Germinal center (tissue), 1 donor: ENCODE measurements around the gene ACAA1.
"Not testable (repeated sequence)": the region's sequence is repeated elsewhere in the genome, so short reads cannot be mapped to it uniquely, and the experiment has no call there.

Source experiments
- DNase-seq: peaks from one replicate; pipeline ENCODE4 v3.0.0; 2012; ENCODE audit warnings: mixed read lengths, low spot score

The ACAA1 gene

DNA sequence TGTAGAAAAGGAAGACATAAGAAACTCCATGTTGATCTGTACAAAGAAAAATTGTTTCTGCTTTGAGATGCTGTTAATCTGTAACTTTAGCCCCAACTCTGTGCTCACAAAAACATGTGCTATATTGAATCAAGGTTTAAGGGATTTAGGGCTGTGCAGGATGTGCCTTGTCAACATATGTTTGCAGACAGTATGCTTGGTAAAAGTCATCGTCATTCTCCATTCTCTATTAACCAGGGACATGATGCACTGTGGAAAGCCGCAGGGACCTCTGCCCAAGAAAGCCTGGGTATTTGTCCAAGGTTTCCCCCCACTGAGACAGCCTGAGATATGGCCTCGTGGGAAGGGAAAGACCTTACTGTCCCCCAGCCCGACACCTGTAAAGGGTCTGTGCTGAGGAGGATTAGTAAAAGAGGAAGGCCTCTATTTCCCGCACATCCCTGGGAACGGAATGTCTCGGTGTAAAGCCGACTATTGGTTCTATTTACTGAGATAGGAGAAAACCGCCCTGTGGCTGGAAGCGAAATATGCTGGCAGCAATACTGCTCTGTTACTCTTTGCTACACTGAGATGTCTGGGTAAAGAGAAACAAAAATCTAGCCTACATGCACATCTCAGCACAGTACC lies 2.3 kb downstream of the ACAA1 start:
- DNase-seq = not testable (repeated sequence)

DNA sequence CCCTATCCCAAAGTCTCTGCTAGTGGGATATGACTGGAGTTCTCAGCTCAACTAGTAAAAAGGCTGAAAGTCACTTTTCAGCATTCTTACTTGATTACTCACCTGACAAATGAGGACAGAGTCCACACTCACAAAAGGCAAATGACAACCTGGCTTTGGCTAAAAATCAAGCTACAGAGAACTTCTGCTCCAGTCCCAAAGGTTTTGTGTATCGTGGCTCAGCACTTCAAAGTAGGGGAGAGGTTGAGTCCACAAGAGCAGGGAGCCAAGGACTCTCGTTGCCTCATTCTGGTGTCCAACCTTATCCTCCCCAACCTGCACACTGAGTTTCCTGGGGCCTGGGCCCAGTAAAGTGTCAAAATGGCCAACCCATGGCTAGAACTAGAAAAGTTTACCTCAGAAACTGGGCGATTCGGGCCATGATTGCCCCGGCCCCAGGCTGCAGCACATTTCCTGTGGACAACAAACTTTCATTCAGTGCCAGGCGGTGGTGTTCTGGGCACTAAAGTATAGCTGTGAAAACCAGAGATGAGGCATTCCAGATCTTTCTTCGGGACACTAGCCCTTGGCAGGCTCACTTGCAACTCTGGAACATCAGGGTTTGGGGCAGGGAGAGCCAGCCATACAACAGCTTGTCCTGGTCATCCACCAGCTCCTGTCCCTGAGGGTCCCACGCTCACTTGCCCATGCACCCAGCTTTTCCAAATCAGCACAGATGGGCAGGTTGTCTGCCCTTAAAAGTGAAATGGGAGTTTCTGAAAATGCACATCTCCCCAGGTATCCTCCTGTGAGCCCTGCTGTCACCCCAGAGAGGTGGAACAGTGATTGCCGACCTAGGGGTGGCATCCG lies 3.1 kb downstream of the ACAA1 start:
- DNase-seq = no peak

DNA sequence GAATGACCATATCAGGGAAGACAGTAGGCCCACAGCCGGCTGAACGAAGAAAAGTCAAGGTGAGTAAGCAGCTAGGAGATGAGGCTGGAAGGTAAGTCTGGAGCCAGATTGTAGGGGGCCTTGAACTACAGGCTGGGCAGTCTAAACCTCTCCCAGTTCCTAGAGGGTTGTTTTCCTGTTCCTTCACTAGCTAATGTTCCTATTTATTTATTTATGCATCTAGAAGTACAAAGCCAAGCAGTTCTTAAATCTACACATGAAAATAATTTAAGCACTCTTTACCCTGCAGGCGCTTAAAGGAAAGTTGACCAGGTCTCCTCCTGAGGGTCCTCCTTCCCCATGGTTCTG lies 3.7 kb downstream of the ACAA1 start:
- no peak for DNase-seq

DNA sequence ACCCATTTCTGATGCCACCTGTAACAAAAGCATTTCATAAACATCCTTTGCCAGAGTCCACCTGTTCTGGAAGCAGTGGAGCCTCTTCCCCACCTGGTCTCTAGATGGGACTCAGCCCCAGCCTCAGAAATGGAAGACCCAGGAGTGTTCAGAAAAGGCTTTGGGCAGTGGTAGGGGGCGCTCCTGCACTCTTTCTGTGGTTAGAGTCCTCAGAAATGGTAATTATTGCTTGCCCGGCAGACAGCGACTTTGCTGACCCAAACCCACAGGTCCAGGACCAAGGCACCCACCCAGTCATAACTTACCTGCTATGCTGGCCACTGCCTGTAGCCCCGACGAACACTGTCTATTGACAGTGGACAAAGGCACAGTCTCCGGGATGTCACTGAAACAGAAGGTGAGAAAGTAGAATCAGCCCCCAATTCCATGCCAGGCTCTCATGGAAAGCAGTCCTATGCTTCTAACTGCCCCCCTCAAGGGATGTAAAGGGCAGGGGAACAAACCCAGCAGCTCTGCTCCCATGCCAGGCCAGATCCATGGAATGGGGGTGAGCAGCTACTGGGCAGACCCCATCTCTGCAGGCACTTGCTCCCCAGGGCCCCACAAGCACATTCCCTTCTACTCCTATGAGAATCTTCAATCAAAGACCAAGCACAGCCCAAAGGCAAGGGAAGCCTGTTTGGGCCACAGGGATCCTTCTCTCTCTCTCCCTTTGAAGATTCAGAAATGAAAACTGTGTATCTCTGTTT lies 5.1 kb downstream of the ACAA1 start:
- no peak for DNase-seq

DNA sequence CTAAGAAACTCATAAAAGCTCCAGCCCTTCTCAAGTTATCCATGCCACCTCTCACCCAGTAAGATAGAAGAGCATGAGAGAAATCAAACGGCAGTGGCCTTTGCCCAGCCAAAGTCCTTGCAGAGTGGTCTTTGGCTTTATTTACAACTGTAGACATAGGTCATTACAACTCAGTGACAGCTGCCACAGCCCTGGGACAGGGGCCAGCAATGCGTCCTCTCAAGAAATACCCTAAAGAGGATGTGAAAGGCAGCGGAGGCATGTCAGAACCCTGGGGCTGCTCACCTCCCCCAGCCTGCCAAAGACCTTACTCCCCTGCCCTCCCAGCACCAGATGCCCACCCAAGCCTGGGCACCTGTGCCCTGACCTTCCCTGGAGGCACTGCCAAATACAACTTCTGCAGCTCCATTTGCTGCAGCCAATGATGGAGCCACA lies 6.3 kb downstream of the ACAA1 start:
- DNase-seq = no peak

DNA sequence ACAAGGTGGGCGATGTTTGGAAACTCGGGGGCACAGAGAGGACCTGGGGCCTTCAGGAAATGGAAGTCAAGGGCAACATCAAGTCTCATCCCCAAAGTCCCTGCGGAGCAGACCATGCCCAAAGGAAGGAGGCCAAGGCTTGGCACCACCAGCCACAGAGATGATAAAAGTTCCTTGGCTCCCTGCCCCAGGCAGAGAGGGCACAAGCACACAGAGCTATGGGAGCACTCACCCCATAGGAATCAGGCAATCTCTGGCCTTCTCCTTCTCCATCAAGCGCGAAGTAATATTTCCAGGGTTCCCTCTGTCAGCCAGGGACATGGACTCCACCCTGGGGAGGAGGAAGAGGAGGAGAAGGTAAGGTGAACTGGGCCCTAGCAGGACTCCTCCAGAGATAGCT lies 7.9 kb downstream of the ACAA1 start:
- DNase-seq = no peak

DNA sequence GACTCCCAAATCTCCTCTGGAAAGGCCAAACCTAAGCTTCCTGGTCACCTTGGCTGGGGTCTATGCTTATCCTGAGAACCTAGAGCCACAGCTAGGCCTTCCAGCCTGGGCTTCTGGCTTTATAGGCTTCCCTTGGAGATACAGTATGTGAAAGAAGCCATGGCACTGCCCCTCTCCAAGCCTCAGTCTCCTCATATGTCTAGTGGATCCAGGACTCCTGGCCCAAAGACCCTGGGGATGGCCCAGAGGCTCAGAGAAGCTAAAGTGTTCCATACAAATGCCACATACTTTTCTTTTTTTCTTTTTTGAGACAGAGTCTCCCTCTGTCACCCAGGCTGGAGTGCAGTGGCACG lies 8.6 kb downstream of the ACAA1 start:
- no peak for DNase-seq

DNA sequence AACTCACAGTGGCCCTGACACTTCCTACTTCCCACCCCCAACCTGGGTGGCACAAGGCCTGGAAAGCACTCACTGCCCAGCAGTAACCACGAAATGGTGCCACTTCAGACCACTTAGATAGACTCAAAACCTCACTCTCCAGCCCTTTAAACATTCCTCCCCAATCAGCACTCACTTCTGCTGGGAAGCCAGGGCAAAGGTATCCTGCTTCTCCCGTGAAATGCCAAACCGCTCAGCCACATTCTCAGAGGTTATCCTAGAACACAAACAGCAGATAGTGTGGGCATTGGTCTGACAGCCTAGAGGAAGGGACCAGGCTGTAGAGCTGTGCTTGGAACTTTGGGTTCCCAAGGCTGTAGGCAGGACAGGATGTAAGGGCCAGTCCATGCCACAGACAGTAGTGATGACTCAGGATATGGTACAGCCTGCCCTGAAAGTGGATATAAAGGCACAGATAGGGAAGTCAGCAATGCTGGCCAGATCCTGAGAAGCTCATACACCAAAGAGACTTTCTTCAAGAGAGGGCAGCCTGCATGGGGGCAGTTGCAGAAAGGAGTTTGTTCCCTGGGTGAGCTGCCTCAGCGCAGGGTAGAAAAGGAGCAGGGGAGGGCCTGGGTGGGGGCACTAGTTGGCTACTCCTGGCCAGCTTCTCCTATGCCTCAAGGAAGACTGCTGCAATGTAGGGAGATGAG lies 9.2 kb downstream of the ACAA1 start:
- DNase-seq = no peak

DNA sequence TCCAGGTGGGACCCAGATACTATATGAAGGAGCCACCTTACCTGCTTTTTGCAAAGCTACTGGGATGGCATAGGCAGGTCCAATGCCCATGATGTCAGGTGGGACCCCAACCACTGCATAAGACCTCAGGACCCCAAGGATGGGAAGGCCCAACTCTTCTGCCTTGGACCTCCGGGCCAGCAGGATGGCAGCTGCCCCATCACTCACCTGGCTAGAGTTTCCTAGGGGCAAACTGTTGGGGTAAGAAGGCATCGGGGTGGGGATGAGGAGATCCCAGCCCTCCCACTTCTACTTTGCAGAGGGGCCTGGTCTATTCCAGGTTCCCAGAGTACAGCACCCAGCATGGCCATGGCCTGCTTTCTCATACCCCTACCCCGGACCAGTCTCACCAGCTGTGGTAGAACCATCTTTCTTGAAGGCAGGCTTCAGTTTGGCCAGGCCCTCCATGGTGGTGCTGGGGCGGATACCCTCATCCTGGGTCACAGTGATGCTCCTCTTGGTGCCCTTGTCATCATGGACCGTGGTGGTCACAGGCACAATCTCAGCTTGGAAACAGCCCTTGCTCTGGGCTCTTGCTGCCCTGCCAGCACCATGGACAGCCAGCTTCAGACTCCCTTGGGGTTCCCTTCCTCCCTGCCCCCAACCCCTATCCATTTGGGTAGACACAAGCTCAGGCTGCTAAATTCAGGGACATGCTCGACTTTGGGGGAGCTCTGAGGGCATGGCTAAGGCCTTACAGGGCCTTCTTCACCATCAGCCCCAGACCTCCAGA lies 10.6 kb downstream of the ACAA1 start:
- DNase-seq = no peak

DNA sequence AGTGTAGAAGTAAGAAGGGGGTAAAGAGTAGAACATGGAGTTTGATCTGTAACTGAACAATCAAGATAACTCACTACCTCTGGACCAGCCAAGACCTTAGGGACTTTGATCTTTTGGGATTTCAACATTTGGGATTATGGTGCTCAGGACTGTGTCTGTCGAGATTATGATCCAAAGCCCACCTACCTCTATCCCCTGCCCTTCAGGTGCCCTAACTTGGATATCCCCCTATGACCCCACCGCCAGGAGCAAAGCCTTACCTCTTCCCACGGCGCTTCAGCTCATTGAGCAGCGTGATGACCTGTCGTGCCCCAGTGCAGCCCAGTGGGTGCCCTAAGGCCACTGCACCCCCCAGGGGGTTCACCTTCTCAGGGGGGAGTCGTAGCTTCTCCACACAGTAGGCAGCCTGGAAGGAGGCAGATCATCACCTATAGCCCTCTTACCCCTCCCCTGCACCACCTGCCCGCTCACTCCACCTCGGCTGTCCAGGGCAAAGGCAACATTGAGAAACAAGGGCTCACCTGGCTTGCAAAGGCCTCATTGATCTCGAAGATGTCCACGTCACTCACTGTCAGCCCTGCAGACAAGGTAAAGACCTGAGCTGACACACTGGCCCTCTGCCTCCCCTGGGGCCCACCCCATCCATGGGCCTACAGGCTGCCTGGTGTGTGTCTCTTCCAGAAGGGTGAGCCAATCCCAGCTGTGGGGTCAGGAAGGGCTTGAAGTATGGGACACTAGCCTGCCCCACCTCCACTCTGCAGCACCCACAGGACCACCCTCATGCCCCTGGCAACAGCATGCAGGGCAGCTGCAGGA lies 11.4 kb downstream of the ACAA1 start:
- DNase-seq = no peak

DNA sequence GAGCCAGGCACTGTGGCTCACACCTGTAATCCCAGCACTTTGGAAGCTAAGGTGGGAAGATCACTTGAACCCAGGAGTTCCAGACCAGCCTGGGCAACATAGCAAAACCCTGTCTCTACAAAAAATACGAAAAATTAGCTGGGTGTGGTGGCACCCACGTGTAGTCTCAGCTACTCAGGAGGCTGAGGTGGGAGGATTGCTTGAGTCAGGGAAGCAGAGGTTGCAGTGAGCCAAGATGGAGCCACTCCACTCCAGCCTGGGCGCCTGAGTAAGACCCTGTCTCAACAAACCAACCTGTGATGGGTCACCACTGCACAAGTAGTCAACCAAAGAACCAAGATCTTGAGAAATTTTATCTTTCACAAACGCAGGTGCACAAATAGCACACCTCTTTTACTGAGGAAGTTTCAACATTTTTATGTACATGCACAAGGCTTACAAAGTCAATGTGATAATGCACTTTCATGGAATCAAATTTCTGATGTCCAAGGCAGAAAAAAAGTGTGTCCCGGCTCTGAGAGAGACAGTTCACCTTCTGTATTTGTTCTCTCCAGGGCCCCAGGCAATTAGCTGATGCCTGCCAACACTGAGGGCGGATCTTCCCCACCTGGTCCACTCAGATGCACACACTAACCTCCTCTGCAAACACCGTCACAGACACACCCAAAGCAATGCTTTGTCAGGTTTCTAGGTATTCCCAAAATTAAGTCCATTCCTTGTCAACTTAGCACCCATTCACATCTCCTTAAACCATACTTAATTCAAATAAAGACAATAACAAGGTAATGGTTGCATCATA lies 12.4 kb downstream of the ACAA1 start:
- DNase-seq = no peak

DNA sequence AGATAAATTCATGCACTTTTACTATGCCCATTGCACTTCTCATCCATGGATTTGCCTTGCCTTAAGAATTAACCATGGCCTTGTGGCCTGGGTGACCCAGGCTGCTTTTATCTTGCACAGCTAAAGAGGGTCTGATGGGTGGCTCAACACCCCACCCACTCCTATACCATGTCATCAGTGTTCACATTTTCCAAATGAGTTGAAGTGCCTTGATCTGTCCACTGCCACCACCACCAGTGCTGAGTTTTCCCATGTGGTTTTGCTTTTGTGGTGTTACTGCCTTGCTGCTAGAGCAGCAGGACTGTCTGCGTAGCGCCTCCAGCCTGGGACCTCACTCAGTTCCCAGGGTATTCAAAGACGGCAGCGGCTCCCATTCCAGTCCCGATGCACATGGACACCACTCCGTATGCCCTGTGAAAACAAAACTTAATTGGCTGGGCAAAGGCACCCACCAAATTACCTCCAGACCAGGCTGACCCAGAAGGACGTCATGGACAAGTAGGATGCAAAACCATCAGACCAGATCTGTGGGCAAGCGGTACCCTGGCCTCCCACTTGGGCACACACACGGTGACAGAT lies 14.1 kb downstream of the ACAA1 start:
- no peak for DNase-seq

DNA sequence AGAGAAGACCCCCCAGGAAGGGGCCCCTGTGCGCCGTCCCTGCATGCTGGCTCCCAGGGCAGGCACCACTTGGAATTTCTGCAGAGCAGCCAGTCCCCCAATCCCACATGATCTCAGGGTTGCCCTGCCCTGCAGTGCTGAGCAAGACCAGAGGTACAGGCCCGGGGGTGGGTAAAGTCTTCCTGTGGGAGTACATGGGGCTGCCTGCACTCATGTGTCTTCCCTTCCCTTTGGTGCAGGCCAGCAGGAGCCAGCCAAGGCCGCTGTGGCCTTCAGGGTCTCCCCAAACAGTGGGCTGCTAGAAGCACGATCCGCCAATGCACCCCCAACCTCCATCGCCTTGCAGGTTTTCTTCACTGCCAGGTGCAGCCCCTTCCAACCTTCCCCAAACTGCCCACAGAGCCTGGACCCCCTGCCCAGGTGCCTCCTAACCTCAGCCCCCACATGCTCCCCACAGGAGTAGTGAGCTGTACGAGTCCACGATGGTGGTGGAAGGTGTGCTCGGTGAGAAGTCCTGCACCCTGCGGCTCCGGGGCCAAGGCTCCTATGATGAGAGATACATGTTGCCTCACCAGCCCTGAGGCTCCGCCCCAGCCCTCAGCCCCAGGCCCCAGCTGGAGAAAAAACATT lies 15.0 kb downstream of the ACAA1 start:
- no peak for DNase-seq

DNA sequence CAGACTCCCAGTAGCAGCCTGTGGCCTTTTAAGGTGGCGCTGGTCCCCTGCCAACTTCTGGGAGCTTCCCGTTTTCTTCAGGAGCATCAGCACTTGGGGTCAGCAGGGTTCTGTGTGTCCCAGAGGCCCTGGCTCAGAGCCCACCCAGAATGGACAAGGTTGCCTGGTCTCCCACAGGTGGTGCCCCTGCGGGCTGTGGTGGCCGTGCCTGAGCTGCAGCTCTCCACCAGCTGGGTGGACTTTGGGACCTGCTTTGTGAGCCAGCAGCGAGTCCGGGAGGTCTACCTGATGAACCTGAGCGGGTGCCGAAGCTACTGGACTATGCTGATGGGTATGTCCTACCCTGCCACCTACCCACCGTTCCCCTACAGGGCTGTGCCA lies 15.5 kb downstream of the ACAA1 start:
- DNase-seq = no peak

DNA sequence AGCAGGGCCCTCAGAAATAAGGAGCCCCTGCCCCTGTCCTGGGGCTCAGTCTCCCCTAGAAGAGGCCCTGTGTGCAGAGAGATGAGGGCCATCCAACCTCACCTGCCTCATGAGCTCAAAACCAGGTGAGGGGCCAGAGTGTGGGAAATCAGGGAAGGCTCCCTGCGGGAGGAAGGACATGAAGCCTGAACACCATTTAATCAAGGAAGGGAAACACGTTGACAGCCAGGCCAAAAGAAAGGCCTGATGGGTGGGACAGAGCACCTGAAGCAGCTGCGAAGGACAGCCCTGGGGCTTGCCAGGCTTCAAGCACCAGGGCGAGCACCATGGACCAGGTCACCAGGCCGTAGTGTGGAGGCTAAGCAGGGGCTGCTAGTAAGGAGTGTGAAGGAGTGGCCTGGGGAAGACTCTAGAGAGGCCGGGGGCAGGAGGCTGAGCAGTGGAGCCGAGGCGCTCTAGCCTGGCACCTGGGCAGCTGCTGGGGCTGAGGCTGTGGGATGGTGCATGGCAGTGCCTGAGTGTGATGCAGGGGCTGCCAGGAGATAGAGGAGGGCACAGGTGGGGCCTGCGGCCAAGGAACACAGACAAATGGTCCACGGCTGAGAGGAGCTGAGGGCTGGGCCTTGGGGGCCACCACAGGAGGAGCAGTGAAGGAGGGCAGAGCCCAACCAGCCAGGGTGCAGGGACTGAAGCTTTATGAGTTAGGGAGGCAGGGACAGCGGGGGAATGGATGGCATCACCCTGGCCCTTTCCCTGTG lies 16.1 kb downstream of the ACAA1 start:
- DNase-seq = no peak

DNA sequence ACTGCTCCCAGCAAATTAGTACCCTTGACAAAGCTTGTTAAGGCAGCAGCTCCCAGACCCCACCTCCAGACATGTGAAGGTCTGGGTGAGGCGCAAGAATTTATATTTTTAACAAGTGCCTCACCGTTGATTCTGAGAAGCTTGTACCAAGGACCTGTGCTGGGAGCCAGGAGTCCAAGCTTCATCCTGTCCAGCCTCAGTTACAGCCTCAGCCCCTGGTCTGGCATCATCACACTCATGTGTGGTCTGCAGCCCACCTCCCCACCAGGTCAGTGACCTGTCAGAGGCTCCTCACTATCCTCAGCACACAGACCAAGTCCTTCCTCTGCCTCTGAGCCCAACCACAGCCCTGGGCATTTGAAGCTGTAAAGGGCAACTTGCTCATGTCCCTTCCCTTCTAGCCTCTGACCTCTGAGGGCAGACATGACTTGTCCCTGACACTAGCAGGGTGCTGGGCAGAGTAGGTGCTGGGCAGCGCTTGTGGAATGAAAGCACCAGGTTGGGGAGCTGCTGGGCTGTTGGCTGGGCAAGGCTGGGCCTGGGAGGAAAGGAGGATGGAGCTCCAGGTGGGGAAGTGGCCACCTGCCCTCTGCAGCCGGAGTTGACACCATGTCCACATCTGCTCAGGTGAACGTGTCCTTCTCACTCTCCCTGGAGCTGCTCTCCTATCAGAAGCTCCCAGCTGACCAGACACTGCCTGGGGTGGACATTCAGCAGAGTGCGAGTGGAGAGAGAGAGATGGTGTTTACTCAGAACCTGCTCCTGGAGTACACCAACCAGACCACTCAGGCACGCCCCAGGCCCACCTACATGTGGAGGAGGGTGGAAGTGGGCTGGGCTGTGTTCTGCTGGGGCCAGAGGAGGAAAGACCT lies 16.9 kb downstream of the ACAA1 start:
- no peak for DNase-seq

DNA sequence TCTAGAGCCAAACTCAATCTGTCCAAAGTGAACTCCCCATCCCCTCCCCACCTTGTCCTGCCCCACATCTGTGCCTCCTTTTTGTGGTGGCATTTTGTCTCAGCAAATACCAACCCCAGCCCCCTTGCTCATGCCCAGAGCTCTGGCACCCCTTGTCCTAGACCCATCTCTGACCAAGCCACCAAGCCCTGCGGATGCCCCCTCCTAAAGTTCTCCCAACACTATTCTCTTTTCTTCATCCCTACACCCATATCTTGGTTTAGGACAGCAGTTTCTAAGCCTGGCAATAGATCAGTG lies 17.7 kb downstream of the ACAA1 start:
- DNase-seq = no peak
